B cell (primary cell): Measurements from ENCODE around the gene TRHDE. TPM values are rescaled to one million over a fixed set of nuclear protein-coding genes. Genes with fewer than 3 reads are reported as not detected.

Experiments used
- ATAC-seq: fragments of 200-7000 bp; cut with Tn5 transposase; one replicate; pipeline ENCODE4 v1.10.0; 2021; ENCODE audit warnings: low read depth, mild to moderate bottlenecking, moderate number of reproducible peaks, moderate library complexity
- CTCF ChIA-PET: fragments of 350-600 bp; sonication (Branson Sonifier 250); formaldehyde crosslinking; loops from one replicate; lab custom pipeline; 2021; ENCODE audit warnings: antibody characterized with exemption, inconsistent platforms; lab: Charles Lee
- POLR2A ChIA-PET: fragments of 350-600 bp; sonication (Branson Sonifier 250); formaldehyde crosslinking; loops from one replicate; lab custom pipeline; 2021; ENCODE audit warnings: antibody characterized with exemption; lab: Charles Lee
- DNase-seq: peaks from one replicate; pipeline ENCODE4 v3.0.0; 2013
- H2AFZ ChIP-seq: 2 replicates; pipeline ENCODE4 v1.6.1; 2012; ENCODE audit warnings: mild to moderate bottlenecking, low read depth, low read length; ENCODE audit not compliant: insufficient read depth, poor library complexity, severe bottlenecking
- H3K27ac ChIP-seq, 2 donors: 1 replicate in 1 of 2; 2 replicates in 1 of 2; pipeline ENCODE4 v1.5.1; 2012 to 2013; ENCODE audit warnings: low read length in 2 of 2, mild to moderate bottlenecking in 2 of 2, moderate library complexity in 1 of 2
- H3K27me3 ChIP-seq, 4 experiments: fragments of 200-600 bp in 1 of 4; sonication (generic) in 1 of 4; replicated peaks in 1 of 4; 1 replicate in 2 of 4; 2 replicates in 2 of 4; pipeline versions ENCODE4 v1.6.1 to v1.7.0; 2013 to 2016; ENCODE audit warnings: low read length in 3 of 4, mild to moderate bottlenecking in 2 of 4, mixed read lengths in 1 of 4, moderate library complexity in 1 of 4; ENCODE audit not compliant: insufficient read depth in 4 of 4, control insufficient read depth in 3 of 4; ENCODE audit errors: control extremely low read depth in 1 of 4
- H3K36me3 ChIP-seq, 2 experiments: replicated peaks in 1 of 2; 1 replicate in 1 of 2; 2 replicates in 1 of 2; pipeline versions ENCODE4 v1.6.1 to v1.7.1; 2013; ENCODE audit warnings: low read length in 1 of 2; ENCODE audit not compliant: insufficient read depth in 2 of 2, control insufficient read depth in 1 of 2; ENCODE audit errors: control extremely low read depth in 1 of 2, extremely low read depth in 1 of 2
- H3K4me1 ChIP-seq, 2 donors: fragments of 200-600 bp in 1 of 2; sonication (generic) in 1 of 2; 1 replicate in 1 of 2; 2 replicates in 1 of 2; pipeline versions ENCODE4 v1.5.1 to v1.6.1; 2013 to 2017; ENCODE audit warnings: low read length in 2 of 2; ENCODE audit not compliant: control insufficient read depth in 2 of 2, insufficient read depth in 2 of 2
- H3K4me2 ChIP-seq: replicated peaks from 2 replicates; pipeline ENCODE3; 2012; ENCODE audit warnings: mild to moderate bottlenecking, low read depth, low read length; ENCODE audit not compliant: poor library complexity, severe bottlenecking
- H3K4me3 ChIP-seq, 5 experiments: fragments of 200-600 bp in 1 of 5; sonication (generic) in 1 of 5; 1 replicate in 3 of 5; 2 replicates in 2 of 5; pipeline versions ENCODE4 v1.5.1 to v1.7.0; 2011 to 2016; ENCODE audit warnings: low read length in 4 of 5, mild to moderate bottlenecking in 4 of 5, low read depth in 2 of 5, control low read depth in 1 of 5, moderate library complexity in 1 of 5; ENCODE audit not compliant: insufficient read depth in 1 of 5; ENCODE audit errors: control extremely low read depth in 1 of 5, extremely low read depth in 1 of 5
- H3K79me2 ChIP-seq: fragments of 200-600 bp; sonication (generic); one replicate; pipeline ENCODE4 v1.6.0; 2016; ENCODE audit warnings: low read length; ENCODE audit not compliant: control insufficient read depth, insufficient read depth
- H3K9ac ChIP-seq: fragments of 200-600 bp; sonication (generic); 2 replicates; pipeline ENCODE4 v1.6.1; 2017; ENCODE audit warnings: mild to moderate bottlenecking, low read length, moderate library complexity
- H3K9me3 ChIP-seq, 3 donors: one replicate each; pipeline versions ENCODE4 v1.6.1 to v1.7.1; 2013; ENCODE audit warnings: low read length in 2 of 3; ENCODE audit not compliant: control insufficient read depth in 2 of 3, insufficient read depth in 1 of 3; ENCODE audit errors: control extremely low read depth in 1 of 3
- H4K20me1 ChIP-seq: 2 replicates; pipeline ENCODE4 v1.6.0; 2012; ENCODE audit warnings: mild to moderate bottlenecking, low read length; ENCODE audit not compliant: insufficient read depth, control insufficient read depth, poor library complexity, severe bottlenecking
- H3K27ac Mint-ChIP-seq: one replicate; pipeline ENCODE4 v1.8.0; 2021; ENCODE audit warnings: mixed read lengths
- H3K27me3 Mint-ChIP-seq: one replicate; pipeline ENCODE4 v1.8.0; 2021; ENCODE audit warnings: mixed read lengths
- H3K4me1 Mint-ChIP-seq: one replicate; pipeline ENCODE4 v1.8.0; 2021; ENCODE audit warnings: mixed read lengths
- H3K4me3 Mint-ChIP-seq: one replicate; pipeline ENCODE4 v1.8.0; 2021; ENCODE audit warnings: mixed read lengths
- H3K9me3 Mint-ChIP-seq: one replicate; pipeline ENCODE4 v1.8.0; 2022; ENCODE audit warnings: mixed read lengths; ENCODE audit not compliant: insufficient read depth
- CTCF ChIP-seq: fragments of 200-600 bp; IDR thresholded peaks from one replicate; pipeline ENCODE4 v1.8.0; 2022; ENCODE audit warnings: antibody characterized with exemption, mild to moderate bottlenecking
- EZH2 ChIP-seq: IDR thresholded peaks from 2 replicates; pipeline ENCODE4 v1.6.1; 2012; ENCODE audit warnings: borderline replicate concordance, low read depth, mild to moderate bottlenecking, moderate library complexity, low read length; ENCODE audit not compliant: insufficient read depth, poor library complexity, severe bottlenecking
- WGBS: methylation state at CpG from one replicate; pipeline ENCODE4 v1.1.5; 2013; ENCODE audit warnings: missing lambda C conversion rate; ENCODE audit not compliant: insufficient coverage; 5-methylcytosine and 5-hydroxymethylcytosine counted together
- intact Hi-C: fragments of 100-400 bp; cut with micrococcal nuclease; formaldehyde crosslinking; loops from one replicate; pipeline ENCODE4 v1.10.0; 2022
- polyA plus RNA-seq: library from polyadenylated mRNA; depleted of rRNA; stranded (reverse); fragments of >200 nt; gene quantifications from 2 replicates; pipeline ENCODE4 v1.2.3, GENCODE V29; 2012
- total RNA-seq, 2 donors: library from RNA; stranded (reverse); fragments of 120-200 nt in 1 of 2; gene quantifications; 1 replicate in 1 of 2; 2 replicates in 1 of 2; pipeline versions ENCODE4 v1.2.3 to v1.2.4, GENCODE V29; 2013 to 2022

Gene TRHDE
- total and polyA plus RNA-seq, 2 donors (not counting 1 experiment from before 2014, with no cell fraction given): not detected

GRCh38 chr12:72273851-72274351, 1.7 kb downstream of the TRHDE start:
- Histone ChIP-seq H3K9ac (no peak overlapping the region), H3K4me1 (peaks cover 2 to 7% of the 10 kb centered on the region in 2 donors), H3K9me3 (peaks cover 0 to 22% (median 0%) of the 10 kb centered on the region in 3 donors), H4K20me1 (no peaks in the 10 kb centered on the region), H2AFZ (no peak overlapping the region), H3K79me2 (no peaks in the 10 kb centered on the region), H3K4me2 (peak overlapping the region; percentile 32), H3K4me3 (no peak overlapping the region), H3K36me3 (no peaks in the 10 kb centered on the region), H3K27ac (no peak overlapping the region), H3K27me3 (peaks cover 0 to 37% (median 13%) of the 10 kb centered on the region in 4 experiments)
- peaks cover 48% of the 10 kb centered on the region for H3K27me3 Mint-ChIP-seq
- DNase-seq (no peak), ATAC-seq (no peak)
- TF ChIP-seq EZH2 (no peak), CTCF (no peak)
- ChIA-PET CTCF (no interaction called here), POLR2A (no interaction called here)
- WGBS: 16% methylated on average over 17 of the region's 17 CpGs
- intact Hi-C loops: no loop called here
- no peaks in the 10 kb centered on the region for H3K9me3 Mint-ChIP-seq
- no peak overlapping the region for H3K4me3 Mint-ChIP-seq
- H3K27ac Mint-ChIP-seq: no peak overlapping the region
- H3K4me1 Mint-ChIP-seq: peaks cover 7% of the 10 kb centered on the region

DNA sequence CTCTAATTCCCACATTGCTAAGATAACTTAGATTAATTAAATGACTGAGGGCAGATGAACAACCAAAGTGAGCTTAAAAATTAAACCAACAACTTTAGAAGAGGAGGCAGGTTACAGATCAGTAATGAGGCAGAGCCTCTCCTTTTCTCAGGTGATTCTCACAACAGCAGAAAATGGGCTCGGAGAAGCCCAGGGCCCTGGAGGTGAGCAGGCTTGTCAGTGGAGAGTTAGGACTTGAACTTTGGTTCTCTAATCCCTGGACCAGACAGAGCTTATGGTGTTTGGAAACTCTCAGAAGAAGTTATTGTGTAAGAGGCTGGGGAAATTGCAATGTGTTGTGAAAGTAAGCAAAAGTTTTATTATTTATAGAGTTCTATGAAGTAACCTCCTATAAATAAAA, 2.8 kb downstream of the TRHDE start:
- peaks cover 7% of the 10 kb centered on the region for H3K4me1 Mint-ChIP-seq
- intact Hi-C loops: no loop called here
- no peak overlapping the region for H3K4me2 ChIP-seq
- H2AFZ ChIP-seq: no peak overlapping the region
- no peak overlapping the region for H3K4me3 Mint-ChIP-seq
- WGBS: 89% methylated on average over 1 of the region's 1 CpG
- peaks cover 2 to 7% of the 10 kb centered on the region in 2 donors for H3K4me1 ChIP-seq
- H3K9me3 Mint-ChIP-seq: no peaks in the 10 kb centered on the region
- peaks cover 0 to 37% (median 13%) of the 10 kb centered on the region in 4 experiments for H3K27me3 ChIP-seq
- DNase-seq: no peak
- H3K4me3 ChIP-seq: no peak overlapping the region
- no peak overlapping the region for H3K27ac ChIP-seq
- peaks cover 0 to 22% (median 0%) of the 10 kb centered on the region in 3 donors for H3K9me3 ChIP-seq
- H3K27me3 Mint-ChIP-seq: peaks cover 47% of the 10 kb centered on the region
- no peak for TF ChIP-seq EZH2
- TF ChIP-seq CTCF: no peak
- no peak overlapping the region for H3K9ac ChIP-seq
- ChIA-PET POLR2A (no interaction called here), CTCF (no interaction called here)
- H4K20me1 ChIP-seq: no peaks in the 10 kb centered on the region
- no peak overlapping the region for H3K27ac Mint-ChIP-seq
- no peaks in the 10 kb centered on the region for H3K79me2 ChIP-seq
- H3K36me3 ChIP-seq: no peaks in the 10 kb centered on the region
- no peak for ATAC-seq
